ENCODE measurements around the gene ABITRAM. TPM values are rescaled to one million over a fixed set of nuclear protein-coding genes. Genes with fewer than 3 reads are reported as not detected.

The ABITRAM gene
- polyA plus RNA-seq (19.9 and 21.1 TPM in 2 replicates), polyA minus RNA-seq (12.7 and 15.3 TPM in 2 replicates)

GRCh38 chr9:108934323-108934893, at the start of gene ABITRAM:
ABITRAM (plus strand) TSS chr9:108934400; CDS start chr9:108934487, 87 bp downstream.
- Histone ChIP-seq H3F3A (ENCODE audit: insufficient read depth, low read length, poor library complexity, severe bottlenecking) (peaks cover 5% of the 10 kb centered on the region), H3K79me2 (replicated peaks; ENCODE audit: insufficient read depth, low read length) (peaks cover 41% of the 10 kb centered on the region), H4K20me1 (ENCODE audit: insufficient read depth) (no peaks in the 10 kb centered on the region), H3K9me2 (ENCODE audit: insufficient read depth, low read length) (no peaks in the 10 kb centered on the region), H3K4me3 (ENCODE audit: low read length) (peak within 1 kb of the TSS; percentile 84), H3K36me3 (ENCODE audit: insufficient read depth, low read length) (no peaks in the 10 kb centered on the region), H3K27ac (ENCODE audit: low read length) (peak within 1 kb of the TSS; percentile 90), H3K4me2 (ENCODE audit: low read length) (peak within 1 kb of the TSS; percentile 88), H3K9ac (ENCODE audit: low read length) (peak within 1 kb of the TSS; percentile 90), H2AFZ (ENCODE audit: low read depth, low read length) (peak within 1 kb of the TSS; percentile 79), H3K9me3 (ENCODE audit: low read length) (no peaks in the 10 kb centered on the region), H3K27me3 (ENCODE audit: insufficient read depth, low read depth, low read length) (no peaks in the 10 kb centered on the region)
- TF ChIP-seq EZH2 (IDR thresholded peaks at IDR 0.05; ENCODE audit: borderline replicate concordance, insufficient read depth, low read length, poor library complexity, severe bottlenecking) (no peak), SMC3 (conservative IDR thresholded peaks at IDR 0.05; ENCODE audit: poor library complexity) (peak; percentile 24), MXI1 (conservative IDR thresholded peaks at IDR 0.05; ENCODE audit: poor library complexity, severe bottlenecking) (peak; percentile 95), POLR2AphosphoS5 (IDR thresholded peaks at IDR 0.05) (peak; percentile 48)

- H3K4me3 ChIP-seq (ENCODE audit: low read length), result no peak overlapping the region
- no peak overlapping the region for H3K4me2 ChIP-seq (ENCODE audit: low read length)
- no peak overlapping the region for H3K27ac ChIP-seq (ENCODE audit: low read length)
- H3K9me2 ChIP-seq (ENCODE audit: insufficient read depth, low read length), result no peaks in the 10 kb centered on the region
- H2AFZ ChIP-seq (ENCODE audit: low read depth, low read length), result no peak overlapping the region
- no peaks in the 10 kb centered on the region for H3K9me3 ChIP-seq (ENCODE audit: low read length)
- no peaks in the 10 kb centered on the region for H3F3A ChIP-seq (ENCODE audit: insufficient read depth, low read length, poor library complexity, severe bottlenecking)
- H4K20me1 ChIP-seq (ENCODE audit: insufficient read depth), result no peaks in the 10 kb centered on the region
- H3K36me3 ChIP-seq (ENCODE audit: insufficient read depth, low read length), result peaks cover 22% of the 10 kb centered on the region
- H3K9ac ChIP-seq (ENCODE audit: low read length), result no peak overlapping the region
- no peaks in the 10 kb centered on the region for H3K27me3 ChIP-seq (ENCODE audit: insufficient read depth, low read depth, low read length)
- no peak for TF ChIP-seq RAD21 (conservative IDR thresholded peaks at IDR 0.05)
- no peak for TF ChIP-seq CTCF (IDR thresholded peaks at IDR 0.05; ENCODE audit: poor library complexity, severe bottlenecking)
- no peaks in the 10 kb centered on the region for H3K79me2 ChIP-seq (replicated peaks; ENCODE audit: insufficient read depth, low read length)
These were observed 49.5 kb upstream of the ABITRAM start for GRCh38 chr9:108884701-108885100.

- H3K79me2 ChIP-seq (replicated peaks; ENCODE audit: insufficient read depth, low read length), result no peaks in the 10 kb centered on the region
- H3K9me2 ChIP-seq (ENCODE audit: insufficient read depth, low read length), result no peaks in the 10 kb centered on the region
- H2AFZ ChIP-seq (ENCODE audit: low read depth, low read length), result no peak overlapping the region
- H3K27me3 ChIP-seq (ENCODE audit: insufficient read depth, low read depth, low read length), result no peaks in the 10 kb centered on the region
- peaks cover 22% of the 10 kb centered on the region for H3K36me3 ChIP-seq (ENCODE audit: insufficient read depth, low read length)
- H3K4me2 ChIP-seq (ENCODE audit: low read length), result no peak overlapping the region
- no peaks in the 10 kb centered on the region for H4K20me1 ChIP-seq (ENCODE audit: insufficient read depth)
- H3F3A ChIP-seq (ENCODE audit: insufficient read depth, low read length, poor library complexity, severe bottlenecking), result no peaks in the 10 kb centered on the region
- no peaks in the 10 kb centered on the region for H3K9me3 ChIP-seq (ENCODE audit: low read length)
- no peak overlapping the region for H3K27ac ChIP-seq (ENCODE audit: low read length)
- TF ChIP-seq EZH2 (IDR thresholded peaks at IDR 0.05; ENCODE audit: borderline replicate concordance, insufficient read depth, low read length, poor library complexity, severe bottlenecking) (no peak), POLR2AphosphoS5 (IDR thresholded peaks at IDR 0.05) (no peak), SMC3 (conservative IDR thresholded peaks at IDR 0.05; ENCODE audit: poor library complexity) (no peak), EP300 (conservative IDR thresholded peaks at IDR 0.05; ENCODE audit: poor library complexity, severe bottlenecking) (no peak), RAD21 (conservative IDR thresholded peaks at IDR 0.05) (no peak), MXI1 (conservative IDR thresholded peaks at IDR 0.05; ENCODE audit: poor library complexity, severe bottlenecking) (no peak), TAF1 (IDR thresholded peaks at IDR 0.05; ENCODE audit: low read depth) (no peak), CTCF (IDR thresholded peaks at IDR 0.05; ENCODE audit: poor library complexity, severe bottlenecking) (no peak), REST (IDR thresholded peaks at IDR 0.05; ENCODE audit: borderline replicate concordance) (no peak)
- H3K9ac ChIP-seq (ENCODE audit: low read length), result no peak overlapping the region
- no peak overlapping the region for H3K4me3 ChIP-seq (ENCODE audit: low read length)
These were observed 48.4 kb upstream of the ABITRAM start for GRCh38 chr9:108885643-108886348.
